Iris pigment epithelial cell (primary cell): ENCODE results near the gene PLA2G3.
"Not testable (repeated sequence)": the region's sequence is repeated elsewhere in the genome, so short reads cannot be mapped to it uniquely, and the experiment has no call there.

ENCODE experiments used
- DNase-seq: peaks from one replicate; pipeline ENCODE4 v3.0.0-alpha.2; 2011; ENCODE audit warnings: low read depth

PLA2G3 gene

DNA sequence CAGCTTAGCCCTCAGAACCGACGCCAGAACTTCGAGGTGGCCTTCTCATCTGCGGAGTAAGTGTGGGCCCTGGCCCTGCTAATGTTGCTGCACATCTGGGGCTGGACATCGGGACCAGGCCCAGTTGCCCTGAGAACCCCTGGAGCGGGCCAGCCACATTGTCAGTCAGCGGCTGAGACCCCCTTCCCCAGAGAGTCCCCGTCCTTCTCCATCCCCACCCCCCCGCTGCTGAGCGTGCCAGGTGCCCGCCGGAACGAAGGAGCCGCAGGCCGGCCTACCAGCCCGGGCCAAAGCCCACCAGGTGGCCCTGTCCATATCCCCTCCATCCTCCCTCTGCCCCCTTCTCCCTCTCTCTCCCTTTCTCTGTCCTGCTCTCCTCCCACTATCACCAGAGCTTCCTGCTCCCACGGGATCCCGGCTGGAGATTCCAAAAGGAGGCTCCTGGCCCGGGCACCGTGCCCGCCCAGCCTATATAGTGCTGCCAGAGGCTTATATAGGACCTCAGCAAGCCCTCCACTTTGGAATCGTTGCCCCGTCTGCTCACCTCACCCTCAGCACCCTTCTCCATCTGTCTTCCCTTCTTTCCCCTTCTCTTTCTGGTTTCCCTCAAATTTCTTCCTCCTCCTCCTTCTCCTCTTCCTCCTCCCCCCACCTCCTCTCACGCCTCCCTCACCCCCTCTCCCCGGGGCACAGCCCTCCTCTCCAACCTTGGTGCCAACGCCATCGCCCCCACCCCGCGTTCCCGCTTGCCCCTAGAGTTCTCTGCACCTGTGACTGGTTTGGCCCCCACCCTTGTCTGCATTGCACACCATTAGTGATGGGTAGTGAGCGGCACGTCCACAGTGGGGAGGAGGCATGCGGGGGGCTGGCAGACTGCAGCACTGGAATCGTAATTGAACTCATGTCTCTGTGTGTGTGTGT is 40.2 kb downstream of the PLA2G3 start:
- DNase-seq, result no peak

DNA sequence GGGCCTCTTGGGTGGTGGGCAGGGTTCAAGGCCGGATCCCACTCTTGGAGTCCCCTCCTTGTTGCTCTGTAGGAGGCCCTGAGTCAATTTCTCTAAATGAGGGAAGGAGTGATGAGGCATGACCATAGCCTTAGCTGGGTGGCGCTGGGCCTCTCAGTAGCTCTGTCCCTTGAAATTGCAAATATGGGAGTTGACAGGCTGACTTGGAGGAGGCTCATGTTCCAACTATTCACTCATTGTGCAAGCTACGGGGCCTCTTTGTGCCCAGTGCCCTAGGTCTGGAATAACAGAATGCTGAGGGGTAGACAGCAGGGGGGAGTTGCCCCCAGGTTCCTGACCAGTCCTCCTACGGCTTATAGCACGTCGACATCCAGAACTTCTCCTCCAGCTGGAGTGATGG is 40.9 kb downstream of the PLA2G3 start:
- DNase-seq, result no peak

DNA sequence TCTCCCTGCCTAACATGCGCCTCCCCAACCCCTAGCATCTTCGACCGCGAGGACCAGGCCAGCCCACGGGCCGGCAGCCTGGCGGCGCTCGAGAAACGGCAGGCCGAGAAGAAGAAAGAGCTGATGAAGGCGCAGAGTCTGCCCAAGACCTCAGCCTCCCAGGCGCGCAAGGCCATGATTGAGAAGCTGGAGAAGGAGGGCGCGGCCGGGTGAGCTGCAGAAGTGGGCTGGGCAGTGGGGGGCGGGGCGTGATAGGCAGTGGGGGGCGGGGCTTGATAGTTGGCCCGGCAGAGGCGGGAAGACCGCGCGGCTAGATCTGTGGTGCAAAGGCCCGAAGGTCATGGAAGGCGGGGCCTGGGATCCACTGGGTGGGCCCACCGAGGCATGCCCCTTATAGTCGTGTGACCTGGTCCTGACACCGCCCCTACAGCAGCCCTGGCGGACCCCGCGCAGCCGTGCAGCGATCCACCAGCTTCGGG is 41.6 kb downstream of the PLA2G3 start:
- no peak for DNase-seq

DNA sequence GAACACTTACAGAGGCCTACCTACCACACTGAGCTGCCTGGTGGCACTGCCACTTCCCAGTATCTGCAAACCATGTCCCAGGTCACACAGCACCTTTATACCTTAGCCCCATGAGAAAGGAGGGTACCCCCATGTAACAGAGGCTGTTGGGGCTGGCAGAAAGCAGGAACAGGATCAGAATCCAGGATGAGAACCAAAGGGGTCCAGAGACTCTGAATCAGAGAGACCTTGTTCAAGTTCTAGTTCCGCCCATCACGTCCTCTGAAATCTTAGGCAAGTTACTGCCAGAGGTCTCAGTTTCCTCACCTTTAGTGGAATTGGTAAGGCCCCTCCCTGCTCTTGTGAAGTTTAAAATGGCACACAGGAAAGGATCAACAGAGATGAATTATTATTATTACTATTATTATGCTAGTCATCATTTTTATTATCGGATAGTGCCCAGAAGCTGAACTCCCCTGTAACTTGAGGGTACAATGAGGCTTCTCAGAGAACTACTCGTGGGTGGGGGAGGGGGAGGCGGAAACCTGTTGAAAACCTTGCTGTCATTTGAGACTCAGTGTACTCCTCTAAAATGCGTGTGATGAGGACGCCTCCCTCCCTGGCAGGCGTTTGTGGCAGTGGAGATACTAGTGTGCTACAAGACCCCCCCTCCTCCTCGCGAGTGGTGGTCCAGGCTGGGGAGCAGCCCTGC is 42.2 kb downstream of the PLA2G3 start:
- no peak for DNase-seq

DNA sequence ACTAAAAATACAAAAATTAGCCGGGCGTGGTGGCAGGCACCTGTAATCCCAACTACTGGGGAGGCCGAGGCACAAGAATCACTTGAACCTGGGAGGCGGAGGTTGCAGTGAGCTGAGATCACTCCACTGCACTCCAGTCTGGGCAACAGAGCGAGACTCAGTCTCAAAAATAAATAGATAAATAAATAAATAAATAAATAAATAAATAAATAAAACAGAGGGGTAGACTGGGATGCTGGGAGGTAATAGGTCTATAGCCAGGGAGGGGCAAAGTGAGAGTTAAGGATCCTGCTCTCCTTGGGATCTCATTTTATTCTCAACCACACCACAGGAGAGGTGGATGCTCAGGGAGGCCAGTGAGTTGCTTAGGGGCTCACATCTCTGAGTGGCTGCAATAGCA is 42.8 kb downstream of the PLA2G3 start:
- DNase-seq, result not testable (repeated sequence)

DNA sequence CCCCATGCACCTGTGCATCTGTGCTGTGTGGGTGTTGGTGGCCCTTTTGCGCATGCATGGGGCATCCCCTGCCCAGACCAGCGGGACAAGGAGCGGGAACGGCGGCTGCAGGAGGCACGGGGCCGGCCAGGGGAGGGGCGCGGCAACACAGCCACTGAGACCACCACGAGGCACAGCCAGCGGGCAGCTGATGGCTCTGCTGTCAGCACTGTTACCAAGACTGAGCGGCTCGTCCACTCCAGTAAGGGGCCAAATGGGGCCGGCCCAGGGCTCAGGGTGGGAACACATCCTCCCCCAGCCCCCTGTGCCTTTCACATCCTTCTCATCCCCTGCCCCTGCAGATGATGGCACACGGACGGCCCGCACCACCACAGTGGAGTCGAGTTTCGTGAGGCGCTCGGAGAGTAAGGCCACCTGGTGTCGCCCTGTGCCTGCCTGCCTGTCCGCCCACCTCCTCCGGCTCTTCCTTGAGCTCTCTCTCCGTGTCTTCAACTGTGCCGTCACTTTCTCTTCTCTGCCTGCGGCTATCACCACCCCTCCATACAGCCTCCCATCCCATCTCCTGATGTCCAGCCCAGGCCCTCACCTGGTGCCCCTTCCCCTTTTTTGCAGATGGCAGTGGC is 43.5 kb downstream of the PLA2G3 start:
- DNase-seq, result no peak

DNA sequence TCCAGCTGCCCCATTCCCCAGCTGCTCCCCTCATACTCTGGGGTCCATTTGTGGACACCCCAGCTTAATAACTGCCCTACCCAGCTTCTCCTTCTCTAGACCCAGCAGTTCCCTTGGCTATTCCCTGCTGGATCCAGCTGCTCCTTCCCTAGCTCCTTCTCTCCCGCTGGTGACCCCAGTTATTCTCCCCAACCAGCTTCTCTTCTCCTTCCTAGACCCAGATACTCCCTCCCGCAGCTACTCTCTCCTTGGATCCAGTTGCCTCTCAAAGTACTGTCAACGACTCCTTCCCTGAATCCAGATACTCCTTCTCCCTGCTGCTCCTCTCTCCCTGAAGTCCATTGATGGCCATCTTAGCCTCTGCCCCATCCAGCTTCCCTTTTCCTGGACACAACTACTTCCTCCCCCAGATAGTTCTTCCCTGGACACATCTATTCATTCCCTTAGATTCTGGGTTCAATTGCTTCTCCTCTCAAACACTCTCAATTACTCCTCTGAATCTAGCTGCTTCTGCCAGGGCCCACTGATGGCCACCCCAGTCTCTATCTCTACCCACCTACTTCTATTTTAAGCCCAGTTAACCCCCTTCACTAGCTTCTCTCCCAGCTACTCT is 44.6 kb downstream of the PLA2G3 start:
- DNase-seq, result no peak

DNA sequence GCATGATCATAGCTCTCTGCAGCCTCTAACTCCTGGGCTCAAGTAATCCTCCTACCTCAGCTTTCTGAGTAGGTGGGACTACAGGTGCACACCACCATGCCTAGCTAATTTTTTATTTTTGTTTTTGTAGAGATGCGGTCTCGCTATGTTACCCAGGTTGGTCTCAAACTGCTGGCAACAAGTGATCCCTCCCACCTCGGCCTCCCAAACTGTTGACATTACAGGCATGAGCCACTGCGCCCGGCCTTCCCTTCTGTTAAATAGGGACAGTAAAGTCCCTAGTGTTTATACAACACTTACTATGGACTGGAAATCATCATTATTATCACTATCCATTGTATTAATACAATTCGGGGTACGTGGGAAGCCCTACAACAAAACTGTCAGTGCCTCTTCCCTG is 45.6 kb downstream of the PLA2G3 start:
- DNase-seq, result no peak

DNA sequence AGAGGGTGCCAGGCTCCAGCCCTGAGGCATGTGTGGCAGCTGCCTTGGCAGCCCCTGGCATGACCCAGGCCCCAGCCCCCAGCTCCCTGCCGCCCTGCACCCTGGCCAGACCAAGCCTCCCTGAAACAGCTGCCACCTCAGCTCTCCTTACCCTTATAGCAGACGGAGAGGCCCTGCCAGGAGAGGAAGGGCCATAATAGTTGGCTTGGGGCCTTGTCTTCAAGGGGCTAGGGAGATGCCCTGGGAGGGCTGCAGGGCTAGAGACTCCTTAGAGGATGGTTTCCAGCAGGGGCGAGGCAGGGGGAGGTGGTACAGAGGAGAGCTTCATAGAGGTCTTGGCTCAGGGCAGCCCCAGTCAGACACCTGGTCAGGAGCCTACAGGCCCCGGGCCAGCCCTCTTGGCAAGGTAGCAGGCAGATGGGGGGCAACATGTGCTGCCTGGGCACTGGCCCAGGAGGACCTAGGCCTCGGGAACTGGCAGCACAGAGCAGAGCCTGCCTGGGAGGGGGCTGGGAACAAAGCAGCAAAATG is 46.2 kb downstream of the PLA2G3 start:
- DNase-seq, result no peak

DNA sequence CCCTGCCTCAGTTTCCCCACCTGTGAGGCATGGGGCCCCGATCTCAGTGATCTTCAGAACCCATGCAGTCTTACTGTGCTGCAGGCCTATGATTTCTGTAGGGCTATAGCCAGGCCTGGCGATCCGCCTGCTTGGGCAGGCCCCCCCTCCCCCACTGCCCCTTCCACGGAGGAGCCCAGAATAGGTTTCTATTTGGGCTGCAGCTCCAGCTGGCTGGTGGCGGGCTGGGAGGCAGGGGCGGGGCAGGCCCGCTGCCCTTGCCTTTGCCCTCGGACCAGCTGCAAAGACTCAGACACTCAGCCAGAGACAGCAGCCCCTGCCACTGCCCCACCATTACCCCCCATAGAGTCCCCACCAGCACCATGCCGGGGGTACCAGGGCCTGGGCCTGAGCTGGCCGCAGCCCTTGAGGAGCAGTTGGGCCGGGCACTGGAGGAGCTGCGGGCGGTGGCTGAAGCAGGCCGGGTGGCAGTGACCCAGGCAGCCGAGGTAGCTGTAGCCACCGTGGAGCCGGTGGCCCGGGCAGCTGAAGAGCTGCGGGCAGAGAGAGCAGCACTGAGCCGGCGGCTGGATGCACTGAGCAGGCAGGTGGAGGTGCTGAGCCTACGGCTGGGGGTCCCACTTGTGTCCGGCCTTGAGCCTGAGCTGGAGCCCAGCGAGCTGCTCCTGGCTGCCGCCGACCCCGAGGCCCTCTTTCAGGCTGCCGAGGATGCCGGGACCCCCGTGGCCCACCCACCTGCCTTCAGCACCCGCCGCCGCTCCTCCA is 47.0 kb downstream of the PLA2G3 start:
- DNase-seq, result no peak

DNA sequence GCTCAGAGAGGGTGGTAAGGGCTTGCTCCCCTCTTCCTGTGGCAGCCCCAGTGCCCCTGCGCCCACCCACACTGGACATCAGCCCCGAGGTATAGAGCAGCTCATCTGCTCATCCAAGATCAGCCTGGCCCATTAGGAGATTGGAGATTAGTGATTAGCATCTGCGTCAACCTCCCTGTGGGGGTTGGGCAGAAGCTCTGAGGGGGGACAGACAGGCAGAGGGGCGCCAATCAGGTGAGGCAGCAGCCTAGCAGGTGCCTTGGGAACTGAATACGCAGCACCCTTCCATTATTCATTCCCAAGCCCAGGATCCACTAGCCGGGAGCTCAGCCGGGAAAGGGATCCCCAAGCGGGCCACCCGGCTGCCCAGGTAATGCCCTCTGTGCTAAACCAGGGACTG is 48.1 kb downstream of the PLA2G3 start:
- DNase-seq, result no peak

DNA sequence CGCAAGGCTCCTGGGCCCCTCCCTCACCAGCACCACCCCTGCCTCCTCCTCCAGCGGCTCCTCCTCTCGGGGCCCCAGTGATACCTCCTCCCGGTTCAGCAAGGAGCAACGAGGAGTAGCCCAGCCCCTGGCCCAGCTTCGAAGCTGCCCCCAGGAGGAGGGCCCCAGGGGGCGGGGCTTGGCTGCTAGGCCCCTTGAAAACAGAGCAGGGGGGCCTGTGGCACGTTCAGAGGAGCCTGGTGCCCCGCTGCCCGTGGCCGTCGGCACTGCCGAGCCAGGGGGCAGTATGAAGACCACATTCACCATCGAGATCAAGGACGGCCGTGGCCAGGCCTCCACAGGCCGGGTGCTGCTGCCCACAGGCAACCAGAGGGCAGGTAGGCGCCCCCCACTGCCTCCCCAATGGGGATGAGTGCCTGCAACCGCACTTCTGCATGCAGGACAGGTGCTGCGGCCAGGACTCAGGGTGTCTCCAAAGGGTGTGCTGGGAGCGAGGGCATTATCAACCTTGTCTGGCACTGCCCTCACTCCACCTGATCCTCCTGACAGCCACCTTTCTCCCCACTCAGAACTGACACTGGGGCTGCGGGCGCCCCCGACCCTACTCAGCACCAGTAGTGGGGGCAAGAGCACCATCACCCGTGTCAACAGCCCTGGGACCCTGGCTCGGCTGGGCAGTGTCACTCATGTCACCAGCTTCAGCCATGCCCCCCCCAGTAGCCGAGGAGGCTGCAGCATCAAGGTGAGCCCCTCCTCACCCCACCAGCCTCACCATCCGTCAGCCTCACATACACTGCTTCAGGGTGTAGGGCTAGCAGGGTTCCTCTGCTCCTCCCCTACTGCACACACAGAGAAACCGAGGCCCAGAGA is 49.0 kb downstream of the PLA2G3 start:
- no peak for DNase-seq

DNA sequence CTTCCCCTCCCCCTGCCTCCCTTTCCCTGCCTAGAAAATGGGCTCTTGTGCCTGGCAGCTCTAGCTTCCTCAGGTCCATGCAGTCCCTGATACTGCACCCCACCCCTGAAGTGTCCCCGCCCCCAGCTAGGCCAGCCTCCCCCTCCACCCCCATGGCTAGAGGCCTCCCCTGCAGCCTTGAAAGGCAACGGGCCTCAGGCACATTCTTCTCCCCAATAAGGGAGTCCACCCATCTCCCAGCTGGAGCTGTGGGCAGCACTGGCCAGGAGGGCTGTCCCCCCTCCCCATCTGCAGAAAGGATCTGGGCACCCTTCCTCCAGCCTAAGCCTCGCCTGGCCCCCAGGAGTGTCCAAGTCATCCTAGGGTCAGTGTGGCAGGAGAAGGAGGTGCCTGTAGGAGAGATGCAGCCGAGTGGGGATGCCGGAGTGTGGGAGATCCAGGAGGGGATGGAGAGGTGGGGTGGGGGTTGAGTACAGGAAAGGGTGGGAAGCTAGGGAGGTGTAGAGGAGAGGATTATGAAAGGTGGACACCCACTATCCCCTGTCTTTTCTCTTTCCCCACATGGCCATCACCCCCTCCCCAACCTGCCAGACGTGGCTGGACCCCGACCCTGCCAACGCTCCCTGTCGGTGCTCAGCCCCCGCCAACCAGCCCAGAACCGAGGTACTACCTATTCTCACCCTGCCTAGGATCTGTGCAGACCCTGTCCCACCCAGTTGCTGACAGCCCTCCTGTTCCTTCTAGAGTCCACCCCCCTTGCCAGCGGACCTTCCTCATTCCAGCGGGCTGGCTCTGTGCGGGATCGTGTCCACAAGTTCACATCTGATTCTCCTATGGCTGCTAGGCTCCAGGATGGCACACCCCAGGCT is 49.9 kb downstream of the PLA2G3 start:
- no peak for DNase-seq

DNA sequence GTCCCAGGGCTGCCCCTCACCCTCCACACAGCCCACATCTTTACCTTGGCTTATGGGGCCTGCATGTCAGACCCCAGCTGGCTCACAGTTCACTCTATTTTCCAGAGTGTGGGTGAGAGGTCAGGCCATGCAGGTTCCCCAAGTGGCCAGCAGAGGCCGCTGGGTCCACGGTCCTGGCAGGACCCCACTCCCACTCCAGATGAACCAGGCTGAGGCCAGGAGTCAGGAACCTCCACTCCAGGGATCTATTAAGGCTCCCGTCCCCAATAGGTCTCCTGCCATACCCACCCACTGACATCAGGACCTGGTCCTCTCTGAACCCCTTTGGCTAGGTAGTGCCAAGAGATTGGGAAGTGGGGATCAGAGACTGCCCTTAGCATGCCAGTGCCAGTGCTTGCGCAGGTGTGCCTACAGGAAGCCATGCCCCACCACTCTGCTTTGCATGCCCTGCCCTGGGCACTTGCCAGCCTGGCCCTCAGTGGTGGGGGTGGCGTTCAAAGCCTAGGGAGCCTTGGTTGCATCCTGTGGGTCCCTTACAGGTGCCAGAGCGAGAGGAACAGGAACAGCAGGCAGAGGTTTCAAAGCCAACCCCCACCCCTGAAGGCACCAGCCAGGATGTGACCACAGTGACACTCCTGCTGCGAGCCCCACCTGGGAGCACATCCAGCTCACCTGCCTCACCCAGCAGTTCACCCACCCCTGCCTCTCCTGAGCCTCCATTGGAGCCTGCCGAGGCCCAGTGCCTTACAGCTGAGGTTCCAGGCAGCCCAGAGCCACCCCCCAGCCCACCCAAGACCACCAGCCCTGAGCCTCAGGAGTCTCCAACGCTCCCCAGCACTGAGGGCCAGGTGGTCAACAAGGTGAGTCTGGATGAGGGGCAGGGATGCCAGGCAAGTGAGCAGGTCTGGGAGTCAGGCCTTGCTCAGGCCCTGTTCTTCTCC is 50.9 kb downstream of the PLA2G3 start:
- DNase-seq, result no peak

DNA sequence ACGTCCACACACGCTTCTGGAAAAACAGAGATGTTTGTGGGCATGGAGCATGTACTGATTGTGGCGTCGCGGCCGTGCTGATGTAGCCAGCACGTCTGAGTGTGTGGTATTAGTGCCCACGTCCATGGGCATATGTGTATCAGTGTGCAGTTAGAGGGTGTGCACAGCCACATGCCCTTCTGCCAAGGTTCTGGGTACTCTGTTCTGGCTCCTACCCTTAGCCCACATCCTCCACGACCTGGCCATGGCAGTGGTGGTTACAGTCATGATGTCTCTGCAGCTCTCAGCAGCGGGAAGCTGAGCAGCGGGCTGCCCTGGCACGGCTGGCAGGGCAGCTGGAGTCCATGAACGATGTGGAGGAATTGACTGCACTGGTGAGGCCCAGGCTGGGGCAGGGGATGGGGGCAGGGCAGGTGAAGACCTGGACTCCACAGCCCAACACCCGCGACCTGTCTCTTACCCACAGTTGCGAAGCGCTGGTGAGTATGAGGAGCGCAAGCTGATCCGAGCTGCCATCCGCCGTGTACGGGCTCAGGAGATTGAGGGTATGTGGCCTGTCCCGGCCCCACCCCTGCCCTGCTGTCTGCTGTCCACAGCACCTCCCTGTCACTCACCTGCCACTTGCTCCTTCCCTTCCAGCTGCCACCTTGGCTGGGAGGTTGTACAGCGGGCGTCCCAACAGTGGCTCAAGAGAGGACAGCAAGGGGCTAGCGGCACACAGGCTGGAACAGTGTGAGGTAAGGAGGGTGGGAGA is 51.9 kb downstream of the PLA2G3 start:
- no peak for DNase-seq

DNA sequence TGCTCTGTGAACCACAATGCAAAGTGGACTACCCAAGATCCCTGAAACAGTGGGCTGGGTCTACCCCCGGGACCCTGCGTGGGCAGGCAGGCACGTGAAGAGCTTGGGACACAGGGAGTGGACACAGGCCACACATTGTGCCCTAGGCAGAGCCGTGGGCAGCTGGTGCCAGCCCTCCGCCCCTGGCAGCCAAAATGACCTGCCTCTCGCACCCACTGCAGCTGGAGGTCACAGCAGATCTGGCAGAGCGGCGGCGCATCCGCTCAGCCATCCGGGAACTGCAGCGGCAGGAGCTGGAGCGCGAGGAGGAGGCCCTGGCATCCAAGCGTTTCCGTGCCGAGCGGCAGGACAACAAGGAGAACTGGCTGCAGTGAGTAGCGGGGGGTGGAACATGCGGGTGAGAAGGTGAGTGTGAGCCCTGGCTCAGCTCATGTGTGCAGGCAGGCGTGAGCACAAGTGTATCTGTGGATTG is 52.5 kb downstream of the PLA2G3 start:
- no peak for DNase-seq

DNA sequence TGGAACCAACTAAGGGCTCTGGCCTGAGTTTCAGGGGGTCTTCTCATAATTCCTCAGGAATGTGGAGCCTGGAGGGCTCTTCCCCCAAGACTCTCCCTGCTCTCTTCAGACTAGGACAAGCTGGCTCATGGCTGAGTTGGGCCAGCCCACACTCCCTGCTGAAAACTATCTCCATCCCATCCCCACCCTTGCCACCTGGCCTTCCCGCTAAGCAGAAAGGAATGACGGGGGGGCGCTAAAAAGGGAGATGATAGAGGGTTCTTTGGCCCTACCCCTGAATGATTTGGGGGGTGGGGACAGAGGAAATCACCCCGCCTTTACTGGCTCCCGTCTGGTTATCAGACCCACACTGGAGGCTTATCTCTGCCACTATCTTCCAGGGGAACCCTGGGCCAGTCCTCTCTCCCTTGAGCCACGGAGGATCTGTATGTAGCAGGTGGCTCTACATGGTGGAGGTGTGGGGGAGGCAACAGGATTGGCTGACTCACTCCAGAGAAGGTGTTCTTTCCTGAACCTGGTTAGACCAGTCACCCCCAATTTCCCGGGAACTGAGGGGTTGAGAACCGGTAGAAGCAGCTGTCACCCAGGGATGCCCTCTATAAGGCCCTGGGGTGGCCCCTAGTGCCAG is 53.5 kb downstream of the PLA2G3 start:
- DNase-seq, result no peak
